Osteocyte (in vitro differentiated cells): ENCODE measurements around the gene ANKRD16. TPM values are rescaled to one million over a fixed set of nuclear protein-coding genes. Genes with fewer than 3 reads are reported as not detected.
A peak's percentile ranks its signal among the peaks of the same experiment; 100 is the strongest.

Experiments
- DNase-seq: peaks from one replicate; pipeline ENCODE4 v3.0.0; 2021; ENCODE audit warnings: mixed read lengths; ENCODE audit not compliant: unreplicated experiment; ENCODE audit errors: extremely low spot score
- H3K27ac Mint-ChIP-seq: one replicate; pipeline ENCODE4 v1.8.0; 2021; ENCODE audit warnings: mild to moderate bottlenecking, mixed read lengths; ENCODE audit not compliant: unreplicated experiment
- H3K27me3 Mint-ChIP-seq: one replicate; pipeline ENCODE4 v1.8.0; 2021; ENCODE audit warnings: mixed read lengths; ENCODE audit not compliant: unreplicated experiment
- H3K36me3 Mint-ChIP-seq: one replicate; pipeline ENCODE4 v1.8.0; 2021; ENCODE audit warnings: mixed read lengths; ENCODE audit not compliant: unreplicated experiment
- H3K4me1 Mint-ChIP-seq: one replicate; pipeline ENCODE4 v1.8.0; 2021; ENCODE audit warnings: mixed read lengths; ENCODE audit not compliant: unreplicated experiment
- H3K4me3 Mint-ChIP-seq: one replicate; pipeline ENCODE4 v1.8.0; 2021; ENCODE audit warnings: mild to moderate bottlenecking, moderate library complexity, mixed read lengths; ENCODE audit not compliant: unreplicated experiment
- H3K9me3 Mint-ChIP-seq: one replicate; pipeline ENCODE4 v1.8.0; 2021; ENCODE audit warnings: mixed read lengths; ENCODE audit not compliant: unreplicated experiment
- CTCF ChIP-seq: fragments of 200-600 bp; sonication (generic); IDR thresholded peaks from 2 replicates; pipeline ENCODE4 v1.5.0; 2021; ENCODE audit warnings: antibody characterized with exemption, mild to moderate bottlenecking, moderate library complexity
- total RNA-seq: library from RNA; stranded (reverse); gene quantifications from 2 replicates; pipeline ENCODE4 v1.2.1, GENCODE V29; 2021

The ANKRD16 gene
- total RNA-seq, 1 donor from 2014 or later, result 8.8 TPM

- Mint-ChIP-seq H3K27me3 (no peaks in the 10 kb centered on the region), H3K9me3 (no peaks in the 10 kb centered on the region), H3K4me1 (peaks cover 42% of the 10 kb centered on the region), H3K27ac (peak overlapping the region; percentile 85), H3K36me3 (peaks cover 21% of the 10 kb centered on the region), H3K4me3 (peak overlapping the region; percentile 88)
- DNase-seq, result no peak
- TF ChIP-seq CTCF, result no peak
Measured at GRCh38 chr10:5891009-5891408, 1.3 kb upstream of the ANKRD16 start.

GRCh38 chr10:5890452-5890915, 791 bp upstream of the ANKRD16 start:
- Mint-ChIP-seq H3K27ac (peak overlapping the region; percentile 85), H3K4me3 (peak overlapping the region; percentile 88), H3K36me3 (peaks cover 22% of the 10 kb centered on the region), H3K9me3 (no peaks in the 10 kb centered on the region), H3K27me3 (no peaks in the 10 kb centered on the region), H3K4me1 (peaks cover 42% of the 10 kb centered on the region)
- DNase-seq, result no peak
- TF ChIP-seq CTCF, result no peak

- peak; percentile 17 for TF ChIP-seq CTCF
- H3K4me3 Mint-ChIP-seq, result peak overlapping the region; percentile 89
- H3K27ac Mint-ChIP-seq, result peak overlapping the region; percentile 62
- peak; percentile 86 for DNase-seq
- no peaks in the 10 kb centered on the region for H3K27me3 Mint-ChIP-seq
- no peaks in the 10 kb centered on the region for H3K9me3 Mint-ChIP-seq
- peaks cover 20% of the 10 kb centered on the region for H3K36me3 Mint-ChIP-seq
- H3K4me1 Mint-ChIP-seq, result peaks cover 42% of the 10 kb centered on the region
Measured at GRCh38 chr10:5888843-5889623, 660 bp downstream of the ANKRD16 start.

- Mint-ChIP-seq H3K36me3 (peaks cover 22% of the 10 kb centered on the region), H3K27me3 (no peaks in the 10 kb centered on the region), H3K9me3 (no peaks in the 10 kb centered on the region), H3K4me3 (peak overlapping the region; percentile 89), H3K27ac (peak overlapping the region; percentile 62), H3K4me1 (peaks cover 40% of the 10 kb centered on the region)
- DNase-seq, result no peak
- TF ChIP-seq CTCF, result no peak
Measured at GRCh38 chr10:5888351-5888750, 1.3 kb downstream of the ANKRD16 start.

- Mint-ChIP-seq H3K27ac (no peak overlapping the region), H3K4me1 (peaks cover 37% of the 10 kb centered on the region), H3K36me3 (peaks cover 28% of the 10 kb centered on the region), H3K27me3 (no peaks in the 10 kb centered on the region), H3K4me3 (peak overlapping the region; percentile 10), H3K9me3 (no peaks in the 10 kb centered on the region)
- DNase-seq, result no peak
- TF ChIP-seq CTCF, result no peak
Measured at GRCh38 chr10:5887641-5888040, 2.1 kb downstream of the ANKRD16 start.
